Suprapubic skin (tissue), 4 donors: ENCODE measurements around the gene RNPEP. TPM values are rescaled to one million over a fixed set of nuclear protein-coding genes. Genes with fewer than 3 reads are reported as not detected.
"Not testable (repeated sequence)": the region's sequence is repeated elsewhere in the genome, so short reads cannot be mapped to it uniquely, and the experiment has no call there.

Source experiments
- DNase-seq, 2 donors: peaks; one replicate each; pipeline ENCODE4 v3.0.0-alpha.2; 2019; ENCODE audit warnings: low spot score in 2 of 2
- H3K27ac ChIP-seq: fragments of 200-600 bp; sonication (generic); one replicate; pipeline ENCODE4 v1.5.1; 2019
- H3K27me3 ChIP-seq: fragments of 200-600 bp; sonication (generic); one replicate; pipeline ENCODE4 v1.5.1; 2019
- H3K36me3 ChIP-seq: fragments of 200-600 bp; sonication (generic); one replicate; pipeline ENCODE4 v1.5.1; 2019
- H3K4me1 ChIP-seq: fragments of 200-600 bp; sonication (generic); one replicate; pipeline ENCODE4 v1.5.1; 2019
- H3K4me3 ChIP-seq: fragments of 200-600 bp; sonication (generic); one replicate; pipeline ENCODE4 v1.5.1; 2019; ENCODE audit warnings: mild to moderate bottlenecking
- H3K9me3 ChIP-seq: fragments of 200-600 bp; sonication (generic); one replicate; pipeline ENCODE4 v1.5.1; 2019
- EP300 ChIP-seq: sonication (generic); formaldehyde crosslinking; IDR thresholded peaks from one replicate; pipeline ENCODE4 v1.6.1; 2017; ENCODE audit warnings: antibody characterized with exemption
- POLR2A ChIP-seq, 2 donors: fragments of 450-650 bp; IDR thresholded peaks; one replicate each; pipeline ENCODE4 v1.6.1; 2017; ENCODE audit warnings: antibody characterized with exemption in 2 of 2, mild to moderate bottlenecking in 2 of 2, moderate library complexity in 2 of 2
- POLR2AphosphoS5 ChIP-seq, 3 donors: sonication (generic); formaldehyde crosslinking; IDR thresholded peaks; one replicate each; pipeline ENCODE4 v1.6.1; 2017; ENCODE audit warnings: antibody characterized with exemption in 3 of 3
- WGBS: methylation state at CpG from one replicate; pipeline ENCODE4 v1.1.5; 2018; 5-methylcytosine and 5-hydroxymethylcytosine counted together
- total RNA-seq, 4 donors: library from RNA; depleted of rRNA; stranded (reverse); fragments of >200 nt; gene quantifications; one replicate each; pipeline ENCODE4 v1.1.0, GENCODE V29; 2016
- TF ChIP-seq, protein P1 (sequence below), 2 donors: fragments of 200-600 bp in 1 of 2; fragments of 450-650 bp in 1 of 2; sonication (generic) in 1 of 2; IDR thresholded peaks; one replicate each; pipeline ENCODE4 v1.5.1; 2016 to 2019; ENCODE audit warnings: antibody characterized with exemption in 2 of 2, mild to moderate bottlenecking in 1 of 2, moderate library complexity in 1 of 2

The RNPEP gene
- total RNA-seq, 4 donors from 2014 or later = 53.3 to 107 (median 74.1) TPM

DNA sequence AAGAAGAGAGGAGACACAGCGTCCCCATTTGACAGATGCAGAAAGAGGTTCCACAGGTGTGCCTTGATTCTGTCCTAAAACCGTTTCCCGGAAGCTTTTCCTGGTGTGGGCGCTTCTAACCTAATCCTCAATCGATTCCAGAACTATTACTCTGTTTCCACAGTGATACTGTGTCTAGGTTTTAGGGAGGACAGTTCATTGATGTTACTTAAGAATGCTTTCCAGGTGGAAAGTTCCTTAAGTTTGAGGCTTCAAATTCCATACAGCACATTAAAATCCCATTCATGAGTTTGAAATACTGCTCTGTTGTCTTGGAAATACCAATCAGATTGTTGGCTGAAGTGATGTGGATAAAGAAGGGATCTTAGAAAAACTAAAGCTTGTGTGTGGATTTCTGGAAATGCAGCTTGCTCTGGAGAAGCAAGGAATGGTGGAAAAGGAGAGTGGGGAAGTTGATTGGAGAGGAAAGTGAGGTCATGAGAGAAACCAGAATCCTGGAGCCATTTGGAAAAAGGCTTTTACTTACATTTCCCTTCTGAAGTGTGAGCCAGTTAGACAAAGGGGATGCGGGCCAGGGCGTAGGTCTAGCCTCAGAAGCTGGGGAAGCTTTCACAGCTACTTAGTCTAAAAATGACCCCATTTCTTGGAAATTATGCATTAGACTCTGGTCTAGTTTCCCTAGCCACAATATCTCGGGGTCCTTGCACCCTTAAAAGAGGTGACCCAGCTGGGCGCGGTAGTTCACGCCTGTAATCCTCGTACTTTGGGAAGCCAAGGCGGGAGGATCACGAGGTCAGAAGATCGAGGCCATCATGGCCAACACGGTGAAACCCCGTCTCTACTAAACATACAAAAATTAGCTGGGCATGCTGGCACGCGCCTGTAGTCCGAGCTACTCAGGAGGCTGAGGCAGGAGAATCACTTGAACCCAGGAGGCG is 34.6 kb downstream of the RNPEP start:
- TF ChIP-seq EP300 (no peak), POLR2AphosphoS5 (IDR thresholded peaks at IDR 0.05) (no peak), POLR2A (IDR thresholded peaks at IDR 0.05) (no peak)
- TF ChIP-seq, protein P1, sequence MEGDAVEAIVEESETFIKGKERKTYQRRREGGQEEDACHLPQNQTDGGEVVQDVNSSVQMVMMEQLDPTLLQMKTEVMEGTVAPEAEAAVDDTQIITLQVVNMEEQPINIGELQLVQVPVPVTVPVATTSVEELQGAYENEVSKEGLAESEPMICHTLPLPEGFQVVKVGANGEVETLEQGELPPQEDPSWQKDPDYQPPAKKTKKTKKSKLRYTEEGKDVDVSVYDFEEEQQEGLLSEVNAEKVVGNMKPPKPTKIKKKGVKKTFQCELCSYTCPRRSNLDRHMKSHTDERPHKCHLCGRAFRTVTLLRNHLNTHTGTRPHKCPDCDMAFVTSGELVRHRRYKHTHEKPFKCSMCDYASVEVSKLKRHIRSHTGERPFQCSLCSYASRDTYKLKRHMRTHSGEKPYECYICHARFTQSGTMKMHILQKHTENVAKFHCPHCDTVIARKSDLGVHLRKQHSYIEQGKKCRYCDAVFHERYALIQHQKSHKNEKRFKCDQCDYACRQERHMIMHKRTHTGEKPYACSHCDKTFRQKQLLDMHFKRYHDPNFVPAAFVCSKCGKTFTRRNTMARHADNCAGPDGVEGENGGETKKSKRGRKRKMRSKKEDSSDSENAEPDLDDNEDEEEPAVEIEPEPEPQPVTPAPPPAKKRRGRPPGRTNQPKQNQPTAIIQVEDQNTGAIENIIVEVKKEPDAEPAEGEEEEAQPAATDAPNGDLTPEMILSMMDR (IDR thresholded peaks at IDR 0.05) = no peak
- Histone ChIP-seq H3K4me3 (no peak overlapping the region), H3K36me3 (peaks cover 16% of the 10 kb centered on the region), H3K27ac (no peak overlapping the region), H3K4me1 (peaks cover 8% of the 10 kb centered on the region), H3K27me3 (no peaks in the 10 kb centered on the region), H3K9me3 (no peaks in the 10 kb centered on the region)
- WGBS = 89% methylated on average over 21 of the region's 21 CpGs
- no peak for DNase-seq

GRCh38 chr1:202017749-202018467 is 35.5 kb downstream of the RNPEP start:
- H3K27ac ChIP-seq = peak overlapping the region; percentile 43
- H3K9me3 ChIP-seq = no peaks in the 10 kb centered on the region
- peaks cover 16% of the 10 kb centered on the region for H3K36me3 ChIP-seq
- no peak for DNase-seq
- 79% methylated on average over 8 of the region's 18 CpGs for WGBS
- no peak overlapping the region for H3K4me3 ChIP-seq
- H3K4me1 ChIP-seq = peaks cover 14% of the 10 kb centered on the region
- no peaks in the 10 kb centered on the region for H3K27me3 ChIP-seq
- TF ChIP-seq, protein P1 (IDR thresholded peaks at IDR 0.05) = no peak
- no peak for TF ChIP-seq POLR2A (IDR thresholded peaks at IDR 0.05)
- no peak for TF ChIP-seq POLR2AphosphoS5 (IDR thresholded peaks at IDR 0.05)
- TF ChIP-seq EP300 = no peak

- H3K9me3 ChIP-seq = no peaks in the 10 kb centered on the region
- DNase-seq = no peak
Observed at GRCh38 chr1:202018468-202019234, 36.2 kb downstream of the RNPEP start.

GRCh38 chr1:202019235-202019558 is 36.7 kb downstream of the RNPEP start:
- H3K4me1 ChIP-seq = peaks cover 18% of the 10 kb centered on the region
- DNase-seq, H3K36me3 ChIP-seq, H3K4me3 ChIP-seq, H3K9me3 ChIP-seq, H3K27ac ChIP-seq, H3K27me3 ChIP-seq: not testable (repeated sequence)
- WGBS = 74% methylated on average over 8 of the region's 8 CpGs

More at GRCh38 chr1:202018468-202019234, 36.2 kb downstream of the RNPEP start:
- no peak overlapping the region for H3K4me3 ChIP-seq
- H3K27me3 ChIP-seq = no peaks in the 10 kb centered on the region
- peaks cover 10% of the 10 kb centered on the region for H3K36me3 ChIP-seq
- peak overlapping the region; percentile 43 for H3K27ac ChIP-seq
- TF ChIP-seq POLR2AphosphoS5 (IDR thresholded peaks at IDR 0.05) (no peak), POLR2A (IDR thresholded peaks at IDR 0.05) (no peak), EP300 (no peak)
- TF ChIP-seq, protein P1 (IDR thresholded peaks at IDR 0.05) = no peak
- WGBS = 54% methylated on average over 12 of the region's 19 CpGs
- H3K4me1 ChIP-seq = peaks cover 18% of the 10 kb centered on the region

DNA sequence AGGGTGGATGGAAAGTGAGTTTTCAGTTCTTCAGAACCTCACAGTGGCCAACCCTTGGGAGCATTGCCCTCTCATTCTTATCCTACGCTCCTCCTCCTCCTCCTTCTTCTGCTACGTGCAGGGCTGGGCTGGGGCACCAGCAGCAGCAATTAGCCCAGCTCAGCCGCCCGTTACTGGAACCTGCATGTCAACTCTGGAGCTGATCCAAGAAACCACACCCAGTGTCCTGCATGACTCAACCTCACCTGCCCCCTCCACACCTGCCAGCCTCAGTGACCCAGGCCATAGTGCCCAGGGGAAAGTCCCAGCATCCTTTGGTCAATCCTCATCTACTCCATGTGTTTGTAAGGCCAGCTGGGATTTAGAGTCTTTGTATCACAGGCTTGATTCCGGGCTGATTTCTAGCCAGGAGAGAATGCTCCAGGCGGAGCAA is 40.6 kb downstream of the RNPEP start:
- TF ChIP-seq POLR2AphosphoS5 (IDR thresholded peaks at IDR 0.05) = peak in 1 of 3 donors; percentile 17
- TF ChIP-seq, protein P1 (IDR thresholded peaks at IDR 0.05) = no peak
- peaks cover 16% of the 10 kb centered on the region for H3K4me1 ChIP-seq
- no peaks in the 10 kb centered on the region for H3K9me3 ChIP-seq
- 23% methylated on average over 6 of the region's 6 CpGs for WGBS
- H3K4me3 ChIP-seq = no peak overlapping the region
- peak overlapping the region; percentile 13 for H3K27ac ChIP-seq
- DNase-seq = no peak
- no peaks in the 10 kb centered on the region for H3K36me3 ChIP-seq
- no peaks in the 10 kb centered on the region for H3K27me3 ChIP-seq
